Kidney (tissue), 14 donors: ENCODE measurements around the gene TMA7. TPM values are rescaled to one million over a fixed set of nuclear protein-coding genes. Genes with fewer than 3 reads are reported as not detected.
A peak's percentile ranks its signal among the peaks of the same experiment; 100 is the strongest.

ENCODE experiments used
- DNase-seq, 5 donors: peaks; one replicate each; pipeline ENCODE4 v3.0.0-alpha.2; 2013 to 2020
- FAIRE-seq: peaks from 2 replicates; lab custom pipeline; 2012; peaks lifted over from hg19 to GRCh38; lab: Jason Lieb, UNC
- H3K27ac ChIP-seq, 2 donors: one replicate each; pipeline ENCODE4 v1.7.0; 2013; ENCODE audit warnings: low read depth in 2 of 2, low read length in 2 of 2, inconsistent platforms in 1 of 2
- H3K27me3 ChIP-seq: one replicate; pipeline ENCODE4 v1.7.1; 2013; ENCODE audit warnings: low read length, inconsistent platforms; ENCODE audit not compliant: control insufficient read depth, insufficient read depth
- H3K36me3 ChIP-seq, 3 donors: one replicate each; pipeline versions ENCODE4 v1.7.0 to v1.7.1; 2013; ENCODE audit warnings: low read length in 3 of 3, control low read depth in 1 of 3, inconsistent platforms in 1 of 3; ENCODE audit not compliant: insufficient read depth in 3 of 3, control insufficient read depth in 2 of 3
- H3K4me1 ChIP-seq, 3 donors: one replicate each; pipeline versions ENCODE4 v1.7.0 to v1.7.1; 2013; ENCODE audit warnings: low read length in 3 of 3, inconsistent platforms in 1 of 3, low read depth in 1 of 3; ENCODE audit not compliant: control insufficient read depth in 2 of 3, insufficient read depth in 2 of 3
- H3K4me3 ChIP-seq, 3 donors: one replicate each; pipeline versions ENCODE4 v1.7.0 to v1.8.1; 2013; ENCODE audit warnings: low read length in 3 of 3, control low read depth in 1 of 3, inconsistent platforms in 1 of 3
- H3K9ac ChIP-seq, 3 donors: one replicate each; pipeline versions ENCODE4 v1.7.0 to v1.7.1; 2013; ENCODE audit warnings: low read length in 3 of 3, control low read depth in 1 of 3, inconsistent platforms in 1 of 3
- H3K9me3 ChIP-seq, 3 donors: one replicate each; pipeline versions ENCODE4 v1.7.0 to v1.7.1; 2013; ENCODE audit warnings: low read length in 3 of 3, control low read depth in 1 of 3, inconsistent platforms in 1 of 3; ENCODE audit not compliant: control insufficient read depth in 2 of 3, insufficient read depth in 1 of 3
- intact Hi-C: fragments of 100-400 bp; cut with DNase I; formaldehyde crosslinking; loops from one replicate; pipeline ENCODE4 v1.11.1; 2022
- polyA plus RNA-seq: library from polyadenylated mRNA; stranded (reverse); fragments of 350-450 nt; fragmentation: Illumina TruSeq; extraction: RNeasy Lipid Tissue Mini Kit (QIAGEN cat#74804); gene quantifications from one replicate; pipeline ENCODE4 v1.2.3, GENCODE V29; 2014; ENCODE audit warnings: low read depth, low replicate concordance; ENCODE audit not compliant: insufficient read depth
- total RNA-seq: library from RNA; stranded (reverse); fragmentation: NEBNext Ultra II Directional; extraction: Animal tissue kit (Norgen Biotek cat#: 25700); gene quantifications from one replicate; pipeline ENCODE4 v1.2.1, GENCODE V29; 2021
- TF ChIP-seq, protein P1 (sequence below): IDR thresholded peaks from 3 replicates; pipeline ENCODE4 v1.5.1; 2012; ENCODE audit warnings: mild to moderate bottlenecking, moderate library complexity, borderline replicate concordance; ENCODE audit not compliant: insufficient read depth; ENCODE audit errors: extremely low read depth
- donor health status: control.
- donor health status: control.
- donor health status: control.
- donor health status: control.
- donor health status: control.
- donor health status: DM: yes; HTN: yes; CAD: no.
- donor health status: Normal renal cell carcinoma (clear cell type).

The TMA7 gene
- total and polyA plus RNA-seq, 2 donors from 2014 or later, result 195 to 631 TPM

DNA sequence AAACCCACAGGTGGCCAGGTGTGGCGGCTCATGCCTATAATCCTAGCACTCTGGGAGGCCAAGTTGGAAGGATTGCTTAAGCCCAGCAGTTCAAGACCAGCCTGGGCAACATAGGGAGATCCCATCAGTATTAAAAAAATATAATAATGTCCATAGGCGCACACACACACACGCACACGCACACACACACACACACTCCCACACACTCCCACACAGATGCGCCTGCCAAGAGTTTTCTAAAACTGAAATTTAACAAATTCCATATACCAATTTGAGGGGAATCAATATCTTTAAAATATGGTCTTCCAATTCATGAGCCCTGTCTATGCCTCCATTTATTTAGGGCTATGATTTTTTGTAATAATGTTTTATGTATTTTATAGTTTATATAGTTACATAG is 46.9 kb downstream of the TMA7 start:
- Histone ChIP-seq H3K4me1 (no peaks in the 10 kb centered on the region), H3K4me3 (no peak overlapping the region), H3K27me3 (no peaks in the 10 kb centered on the region), H3K9ac (no peak overlapping the region), H3K27ac (no peak overlapping the region), H3K9me3 (no peaks in the 10 kb centered on the region), H3K36me3 (no peaks in the 10 kb centered on the region)
- intact Hi-C loops, result no loop called here
- TF ChIP-seq, protein P1, sequence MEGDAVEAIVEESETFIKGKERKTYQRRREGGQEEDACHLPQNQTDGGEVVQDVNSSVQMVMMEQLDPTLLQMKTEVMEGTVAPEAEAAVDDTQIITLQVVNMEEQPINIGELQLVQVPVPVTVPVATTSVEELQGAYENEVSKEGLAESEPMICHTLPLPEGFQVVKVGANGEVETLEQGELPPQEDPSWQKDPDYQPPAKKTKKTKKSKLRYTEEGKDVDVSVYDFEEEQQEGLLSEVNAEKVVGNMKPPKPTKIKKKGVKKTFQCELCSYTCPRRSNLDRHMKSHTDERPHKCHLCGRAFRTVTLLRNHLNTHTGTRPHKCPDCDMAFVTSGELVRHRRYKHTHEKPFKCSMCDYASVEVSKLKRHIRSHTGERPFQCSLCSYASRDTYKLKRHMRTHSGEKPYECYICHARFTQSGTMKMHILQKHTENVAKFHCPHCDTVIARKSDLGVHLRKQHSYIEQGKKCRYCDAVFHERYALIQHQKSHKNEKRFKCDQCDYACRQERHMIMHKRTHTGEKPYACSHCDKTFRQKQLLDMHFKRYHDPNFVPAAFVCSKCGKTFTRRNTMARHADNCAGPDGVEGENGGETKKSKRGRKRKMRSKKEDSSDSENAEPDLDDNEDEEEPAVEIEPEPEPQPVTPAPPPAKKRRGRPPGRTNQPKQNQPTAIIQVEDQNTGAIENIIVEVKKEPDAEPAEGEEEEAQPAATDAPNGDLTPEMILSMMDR, result no peak
- DNase-seq, result no peak
- FAIRE-seq, result no peak

DNA sequence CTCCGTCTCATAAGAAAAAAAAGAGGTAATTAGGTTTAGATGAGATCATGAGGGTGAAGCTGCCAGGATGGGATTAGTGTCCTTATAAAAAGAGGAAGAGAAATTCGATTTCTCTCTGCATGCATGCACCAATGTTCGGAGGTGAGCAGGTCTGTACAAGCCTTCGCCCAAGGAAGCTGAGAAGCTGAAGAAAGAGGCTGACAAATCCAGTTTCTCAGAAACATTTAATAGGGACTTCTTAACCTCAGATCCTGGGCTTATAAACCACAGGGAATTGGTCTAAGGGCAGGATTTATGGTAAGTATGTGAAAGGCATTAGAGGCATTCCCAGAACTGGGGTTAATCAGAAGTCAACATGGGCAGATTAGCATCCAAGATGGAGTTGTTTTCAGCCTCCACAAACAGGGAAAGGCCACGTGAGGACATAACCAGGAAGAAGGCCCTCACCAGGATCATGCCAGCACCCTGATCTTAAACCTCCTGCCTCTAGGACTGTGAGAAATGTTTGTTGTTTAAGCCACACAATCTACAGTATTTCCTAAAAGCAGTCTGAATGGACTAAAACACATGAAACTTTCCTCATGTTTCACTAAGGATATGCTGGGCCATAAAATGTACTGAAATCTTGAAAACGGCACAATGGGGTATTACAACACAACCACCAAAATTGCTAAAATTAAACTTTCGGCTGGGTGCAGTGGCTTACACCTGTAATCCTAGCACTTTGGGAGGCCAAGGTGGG is 52.6 kb downstream of the TMA7 start:
- Histone ChIP-seq H3K4me3 (no peak overlapping the region), H3K27ac (no peak overlapping the region), H3K36me3 (no peaks in the 10 kb centered on the region), H3K4me1 (no peaks in the 10 kb centered on the region), H3K9ac (no peak overlapping the region), H3K27me3 (no peaks in the 10 kb centered on the region), H3K9me3 (no peaks in the 10 kb centered on the region)
- peak in 1 of 5 donors; percentile 3 for DNase-seq
- FAIRE-seq, result no peak
- TF ChIP-seq, protein P1, result no peak
- intact Hi-C loops, result no loop called here

DNA sequence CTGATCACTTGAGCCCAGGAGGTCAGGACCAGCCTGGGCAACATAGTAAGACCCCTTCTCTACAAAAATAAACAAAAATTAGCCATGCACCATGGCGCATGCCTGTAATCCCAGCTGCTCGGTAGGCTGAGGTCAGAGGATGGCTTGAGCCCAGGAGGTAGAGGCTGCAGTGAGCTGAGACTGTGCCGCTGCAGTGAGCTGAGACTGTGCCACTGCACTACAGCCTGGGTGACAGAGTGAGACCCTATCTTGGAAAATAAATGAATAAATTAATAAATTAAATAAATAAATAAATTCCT is 53.1 kb downstream of the TMA7 start:
- TF ChIP-seq, protein P1, result no peak
- no peak overlapping the region for H3K27ac ChIP-seq
- FAIRE-seq (no peak), DNase-seq (peak in 1 of 5 donors; percentile 29)
- intact Hi-C loops, result no loop called here
- H3K27me3 ChIP-seq, result no peaks in the 10 kb centered on the region
- H3K4me1 ChIP-seq, result no peaks in the 10 kb centered on the region
- H3K9ac ChIP-seq, result no peak overlapping the region
- no peaks in the 10 kb centered on the region for H3K36me3 ChIP-seq
- no peak overlapping the region for H3K4me3 ChIP-seq
- H3K9me3 ChIP-seq, result no peaks in the 10 kb centered on the region

Other genes starting within 250 kb of the TMA7 start
- gene CAMP, start 216.8 kb upstream of the TMA7 start, total RNA-seq, result not detected
- not detected for gene CAMP, start 216.8 kb upstream of the TMA7 start, polyA plus RNA-seq
- 13.3 TPM for gene ZNF589, start 199.2 kb upstream of the TMA7 start, total RNA-seq
- gene ZNF589, start 199.2 kb upstream of the TMA7 start, polyA plus RNA-seq, result 6.5 TPM
- 32.9 TPM for gene NME6, start 138.9 kb upstream of the TMA7 start, total RNA-seq
- gene NME6, start 138.9 kb upstream of the TMA7 start, polyA plus RNA-seq, result 19.9 TPM
- gene SPINK8, start 106.6 kb upstream of the TMA7 start, total RNA-seq, result not detected
- not detected for gene SPINK8, start 106.6 kb upstream of the TMA7 start, polyA plus RNA-seq
- not detected for gene FBXW12, start 68.0 kb upstream of the TMA7 start, total RNA-seq
- not detected for gene FBXW12, start 68.0 kb upstream of the TMA7 start, polyA plus RNA-seq
- gene PLXNB1, start 10.2 kb upstream of the TMA7 start, total RNA-seq, result 224 TPM
- gene PLXNB1, start 10.2 kb upstream of the TMA7 start, polyA plus RNA-seq, result 101 TPM
- 13.8 TPM for gene CCDC51, start 138 bp upstream of the TMA7 start, total RNA-seq
- gene CCDC51, start 138 bp upstream of the TMA7 start, polyA plus RNA-seq, result 32.8 TPM
- 6.7 TPM for gene ATRIP, start 6.5 kb downstream of the TMA7 start, total RNA-seq
- gene ATRIP, start 6.5 kb downstream of the TMA7 start, polyA plus RNA-seq, result 5.4 TPM
- gene SHISA5, start 63.9 kb downstream of the TMA7 start, total RNA-seq, result 214 TPM
- gene SHISA5, start 63.9 kb downstream of the TMA7 start, polyA plus RNA-seq, result 157 TPM
- 4.6 TPM for gene PFKFB4, start 116.5 kb downstream of the TMA7 start, total RNA-seq
- gene PFKFB4, start 116.5 kb downstream of the TMA7 start, polyA plus RNA-seq, result 2.1 TPM
- not detected for gene UCN2, start 123.5 kb downstream of the TMA7 start, total RNA-seq
- gene UCN2, start 123.5 kb downstream of the TMA7 start, polyA plus RNA-seq, result not detected
- gene COL7A1, start 155.1 kb downstream of the TMA7 start, total RNA-seq, result 13.1 TPM
- 14.4 TPM for gene COL7A1, start 155.1 kb downstream of the TMA7 start, polyA plus RNA-seq
- 207 TPM for gene UQCRC1, start 169.4 kb downstream of the TMA7 start, total RNA-seq
- gene UQCRC1, start 169.4 kb downstream of the TMA7 start, polyA plus RNA-seq, result 584 TPM
- not detected for gene TMEM89, start 181.5 kb downstream of the TMA7 start, total RNA-seq
- not detected for gene TMEM89, start 181.5 kb downstream of the TMA7 start, polyA plus RNA-seq
- 15.4 TPM for gene SLC26A6, start 195.2 kb downstream of the TMA7 start, total RNA-seq
- gene SLC26A6, start 195.2 kb downstream of the TMA7 start, polyA plus RNA-seq, result 20.6 TPM
- 2.0 TPM for gene CELSR3, start 222.6 kb downstream of the TMA7 start, total RNA-seq
- gene CELSR3, start 222.6 kb downstream of the TMA7 start, polyA plus RNA-seq, result 0.17 TPM
- 31.2 TPM for gene NCKIPSD, start 245.7 kb downstream of the TMA7 start, total RNA-seq
- gene NCKIPSD, start 245.7 kb downstream of the TMA7 start, polyA plus RNA-seq, result 24.0 TPM